A549 (cell line): ENCODE measurements around the gene FHAD1. TPM values are rescaled to one million over a fixed set of nuclear protein-coding genes. Genes with fewer than 3 reads are reported as not detected.

Experiments used
- ATAC-seq, 2 experiments: fragments of 200-7000 bp in 1 of 2; fragments of >200 bp in 1 of 2; cut with Nextera tagmentation in 1 of 2; cut with Tn5 transposase in 1 of 2; 3 replicates each; pipeline versions ENCODE4 v1.8.0 to v1.9.1; 2018 to 2020; ENCODE audit warnings: mild to moderate bottlenecking in 1 of 2, moderate library complexity in 1 of 2
- CTCF ChIA-PET: fragments of 300-600 bp; sonication (Branson Sonifier 250); formaldehyde crosslinking; extraction: SDS; loops from one replicate; lab custom pipeline; 2021; ENCODE audit warnings: antibody characterized with exemption, inconsistent platforms; lab: Yijun Ruan, JAX
- POLR2A ChIA-PET: fragments of 350-600 bp; formaldehyde crosslinking; extraction: SDS; loops from one replicate; lab custom pipeline; 2021; ENCODE audit warnings: antibody characterized with exemption, inconsistent platforms; lab: Yijun Ruan, JAX
- DNase-seq, 2 experiments: peaks; one replicate each; pipeline versions ENCODE4 v3.0.0 to v3.0.0-alpha.2; 2011 to 2016; ENCODE audit warnings: low read depth in 1 of 2, low spot score in 1 of 2
- FAIRE-seq: peaks from 2 replicates; lab custom pipeline; 2011; peaks lifted over from hg19 to GRCh38; lab: Jason Lieb, UNC
- H3K27ac ChIP-seq, 2 experiments: fragments of >200 bp; sonication (Bioruptor Twin); formaldehyde crosslinking; 3 replicates each; pipeline ENCODE4 v1.5.1; 2016 to 2017
- H3K4me1 ChIP-seq: fragments of >200 bp; sonication (Bioruptor Twin); formaldehyde crosslinking; 3 replicates; pipeline ENCODE4 v1.6.1; 2016
- H3K4me2 ChIP-seq: fragments of >200 bp; sonication (Bioruptor Twin); formaldehyde crosslinking; 3 replicates; pipeline ENCODE4 v1.6.1; 2016
- H3K4me3 ChIP-seq: fragments of >200 bp; sonication (Bioruptor Twin); formaldehyde crosslinking; 3 replicates; pipeline ENCODE4 v1.5.1; 2016
- H3K9me3 ChIP-seq: fragments of >200 bp; sonication (Bioruptor Twin); formaldehyde crosslinking; 3 replicates; pipeline ENCODE4 v1.6.1; 2016
- CBX8 ChIP-seq: fragments of 200-600 bp; sonication (generic); IDR thresholded peaks from 2 replicates; pipeline ENCODE4 v1.6.1; 2016
- CHD2 ChIP-seq: fragments of 150-350 bp; IDR thresholded peaks from 2 replicates; pipeline ENCODE4 v1.6.1; 2014; ENCODE audit warnings: low read length; ENCODE audit not compliant: partially characterized antibody
- CHD4 ChIP-seq: fragments of 200-600 bp; sonication (generic); IDR thresholded peaks from 2 replicates; pipeline ENCODE4 v1.6.1; 2016; ENCODE audit warnings: antibody characterized with exemption, mild to moderate bottlenecking, borderline replicate concordance
- EHF ChIP-seq: fragments of 250-450 bp; sonication (Bioruptor Pico); IDR thresholded peaks from 2 replicates; pipeline ENCODE4 v1.5.0; 2020; ENCODE audit warnings: mild to moderate bottlenecking
- ELK1 ChIP-seq: fragments of 150-350 bp; IDR thresholded peaks from 2 replicates; pipeline ENCODE4 v1.6.1; 2014; ENCODE audit warnings: low read depth, mild to moderate bottlenecking, low read length
- FOSB ChIP-seq: fragments of 250-450 bp; sonication (Bioruptor Pico); IDR thresholded peaks from 2 replicates; pipeline ENCODE4 v1.5.0; 2020; ENCODE audit warnings: mild to moderate bottlenecking, moderate library complexity
- GATA3 ChIP-seq: IDR thresholded peaks from 2 replicates; pipeline ENCODE4 v1.6.1; 2012; ENCODE audit warnings: borderline replicate concordance
- HMGXB4 ChIP-seq: fragments of 250-450 bp; sonication (Bioruptor Pico); IDR thresholded peaks from 2 replicates; pipeline ENCODE4 v1.5.0; 2021; ENCODE audit warnings: mild to moderate bottlenecking, moderate library complexity, borderline replicate concordance
- HOXA7 ChIP-seq: fragments of 250-450 bp; sonication (Bioruptor Pico); IDR thresholded peaks from 2 replicates; pipeline ENCODE4 v1.5.0; 2020; ENCODE audit warnings: mild to moderate bottlenecking, moderate library complexity
- HOXB13 ChIP-seq: fragments of 250-450 bp; sonication (Bioruptor Pico); IDR thresholded peaks from 2 replicates; pipeline ENCODE4 v1.5.0; 2020; ENCODE audit warnings: low read depth, mild to moderate bottlenecking, moderate library complexity
- HOXB5 ChIP-seq: fragments of 250-450 bp; sonication (Bioruptor Pico); IDR thresholded peaks from 2 replicates; pipeline ENCODE4 v1.5.0; 2020; ENCODE audit warnings: mild to moderate bottlenecking, moderate library complexity
- JUNB ChIP-seq: fragments of >200 bp; sonication (Bioruptor Twin); formaldehyde crosslinking; IDR thresholded peaks from 2 replicates; pipeline ENCODE4 v1.6.1; 2016
- KDM1A ChIP-seq: fragments of 200-600 bp; sonication (generic); IDR thresholded peaks from 2 replicates; pipeline ENCODE4 v1.6.1; 2016; ENCODE audit warnings: low read depth, mild to moderate bottlenecking
- KDM5A ChIP-seq: fragments of 200-600 bp; sonication (generic); IDR thresholded peaks from 2 replicates; pipeline ENCODE4 v1.6.1; 2016; ENCODE audit warnings: antibody characterized with exemption, mild to moderate bottlenecking
- NFE2L2 ChIP-seq: fragments of 150-350 bp; conservative IDR thresholded peaks from 2 replicates; pipeline ENCODE4 v1.6.1; 2014; ENCODE audit warnings: low read length
- PHF8 ChIP-seq: fragments of 200-600 bp; sonication (generic); IDR thresholded peaks from 2 replicates; pipeline ENCODE4 v1.6.1; 2016; ENCODE audit warnings: low read depth, mild to moderate bottlenecking, antibody characterized with exemption, moderate library complexity, borderline replicate concordance
- RAD21 ChIP-seq, 2 experiments: fragments of >200 bp in 1 of 2; sonication (Bioruptor Twin) in 1 of 2; formaldehyde crosslinking in 1 of 2; IDR thresholded peaks in 1 of 2; conservative IDR thresholded peaks in 1 of 2; 2 replicates in 1 of 2; 3 replicates in 1 of 2; pipeline ENCODE4 v1.6.1; 2012 to 2018; ENCODE audit warnings: inconsistent platforms in 1 of 2
- RCOR1 ChIP-seq: fragments of 150-350 bp; IDR thresholded peaks from 2 replicates; pipeline ENCODE4 v1.6.1; 2014; ENCODE audit warnings: antibody characterized with exemption, low read length, low read depth
- RFX5 ChIP-seq: fragments of 450-650 bp; IDR thresholded peaks from 2 replicates; pipeline ENCODE4 v1.7.1; 2014; ENCODE audit warnings: antibody characterized with exemption, mild to moderate bottlenecking, moderate library complexity
- SREBF2 ChIP-seq: fragments of 450-650 bp; IDR thresholded peaks from 2 replicates; pipeline ENCODE4 v1.6.1; 2014; ENCODE audit warnings: mild to moderate bottlenecking, moderate library complexity
- TFCP2L1 ChIP-seq: fragments of 250-450 bp; sonication (Bioruptor Pico); IDR thresholded peaks from 2 replicates; pipeline ENCODE4 v1.5.0; 2021; ENCODE audit warnings: mild to moderate bottlenecking
- TP53 ChIP-seq: fragments of 250-450 bp; sonication (Bioruptor Pico); IDR thresholded peaks from 2 replicates; pipeline ENCODE4 v1.5.0; 2021; ENCODE audit warnings: mild to moderate bottlenecking, moderate library complexity
- ZNF302 ChIP-seq: fragments of 250-450 bp; sonication (Bioruptor Pico); IDR thresholded peaks from 2 replicates; pipeline ENCODE4 v1.9.0; 2021; ENCODE audit warnings: inconsistent platforms, mild to moderate bottlenecking, moderate library complexity
- WGBS: methylation state at CpG from one replicate; pipeline ENCODE4 v1.1.6; 2017; ENCODE audit errors: missing lambda C conversion rate; 5-methylcytosine and 5-hydroxymethylcytosine counted together
- polyA plus RNA-seq, 4 experiments: library from polyadenylated mRNA; depleted of rRNA in 3 of 4; stranded (reverse); fragments of >200 nt; fragmentation: RNase III in 1 of 4; extraction: RNeasy Plus Mini Kit Qiagen cat#74134 plus additional on column Dnase treatment in 1 of 4; gene quantifications; 2 replicates in 3 of 4; 3 replicates in 1 of 4; pipeline ENCODE4 v1.2.3, GENCODE V29; 2011 to 2017

The FHAD1 gene
- polyA plus RNA-seq, 2 of the 4 experiments (the other 2 are of a cell fraction) = 0.31 to 0.32 TPM

- ChIA-PET CTCF (no interaction called here), POLR2A (no interaction called here)
- H3K9me3 ChIP-seq = no peaks in the 10 kb centered on the region
- TF ChIP-seq SREBF2 (no peak), HOXB5 (CRISPR knock-in tag) (no peak), TFCP2L1 (CRISPR knock-in tag) (no peak), RAD21 (conservative IDR thresholded peaks at IDR 0.05 in 1 of 2, IDR thresholded peaks at IDR 0.05 in 1 of 2) (peak in 1 of 2 experiments; percentile 33; a peak in 2 of 5 replicates)
- 85% methylated on average over 5 of the region's 5 CpGs for WGBS
- H3K27ac ChIP-seq = peak overlapping the region in 1 of 2 experiments; percentile 61; a peak in 3 of 6 replicates
- H3K4me1 ChIP-seq = peaks cover 20% of the 10 kb centered on the region
- no peak for FAIRE-seq
- peak in 1 of 2 experiments; percentile 65; a peak in 3 of 6 replicates for ATAC-seq
- DNase-seq = peak in 1 of 2 experiments; percentile 35
- H3K4me2 ChIP-seq = no peak overlapping the region
- no peak overlapping the region for H3K4me3 ChIP-seq
Measured at GRCh38 chr1:15364740-15365139, 117.7 kb downstream of the FHAD1 start.

GRCh38 chr1:15368888-15369287 is 121.9 kb downstream of the FHAD1 start:
- no peak overlapping the region for H3K4me3 ChIP-seq
- POLR2A ChIA-PET = no interaction called here
- DNase-seq = no peak
- TF ChIP-seq FOSB (CRISPR knock-in tag) (no peak), RAD21 (conservative IDR thresholded peaks at IDR 0.05 in 1 of 2, IDR thresholded peaks at IDR 0.05 in 1 of 2) (no peak), KDM5A (no peak)
- TF ChIP-seq, all 56 proteins: peak for 0
- FAIRE-seq (no peak), ATAC-seq (no peak)
- H3K4me1 ChIP-seq = peaks cover 20% of the 10 kb centered on the region
- CTCF ChIA-PET = interaction anchor here (2.0 kb wide), 1 partner anchor 45 kb away, joined by 6 read pairs; no protein-coding TSS in a partner anchor
- H3K27ac ChIP-seq = peak overlapping the region in 1 of 2 experiments; percentile 32; a peak in 2 of 6 replicates
- no peaks in the 10 kb centered on the region for H3K9me3 ChIP-seq
- 90% methylated on average over 1 of the region's 1 CpG for WGBS
- H3K4me2 ChIP-seq = no peak overlapping the region

- 96% methylated on average over 4 of the region's 4 CpGs for WGBS
- CTCF ChIA-PET = interaction anchor here (1.2 kb wide), 1 partner anchor 9 kb away, joined by 3 read pairs; no protein-coding TSS in a partner anchor
- TF ChIP-seq RFX5 (no peak), HOXA7 (CRISPR knock-in tag) (no peak), TP53 (no peak), RCOR1 (no peak), CHD4 (no peak), ZNF302 (CRISPR knock-in tag) (no peak), ELK1 (no peak), SREBF2 (no peak), KDM1A (no peak)
- TF ChIP-seq, all 56 proteins: peak for 0
- no peak for ATAC-seq
- Histone ChIP-seq H3K4me1 (peaks cover 18% of the 10 kb centered on the region), H3K4me2 (no peak overlapping the region), H3K4me3 (no peak overlapping the region), H3K27ac (no peak overlapping the region), H3K9me3 (no peaks in the 10 kb centered on the region)
- POLR2A ChIA-PET = no interaction called here
- no peak for FAIRE-seq
- DNase-seq = no peak
Measured at GRCh38 chr1:15370268-15370667, 123.2 kb downstream of the FHAD1 start.

- Histone ChIP-seq H3K27ac (peak overlapping the region in 1 of 2 experiments; percentile 28; a peak in 1 of 6 replicates), H3K4me1 (peaks cover 18% of the 10 kb centered on the region), H3K4me3 (no peak overlapping the region), H3K9me3 (no peaks in the 10 kb centered on the region), H3K4me2 (no peak overlapping the region)
- ChIA-PET CTCF (interaction anchor here (1.2 kb wide), 1 partner anchor 10 kb away, joined by 3 read pairs; no protein-coding TSS in a partner anchor), POLR2A (no interaction called here)
- no peak for FAIRE-seq
- DNase-seq = no peak
- no peak for TF ChIP-seq PHF8
- TF ChIP-seq JUNB = no peak
- TF ChIP-seq TFCP2L1 (CRISPR knock-in tag) = no peak
- TF ChIP-seq NFE2L2 = no peak
- no peak for TF ChIP-seq EHF (CRISPR knock-in tag)
- no peak for TF ChIP-seq HOXB13 (CRISPR knock-in tag)
- no peak for TF ChIP-seq HMGXB4 (CRISPR knock-in tag)
- no peak for TF ChIP-seq CBX8
- no peak for TF ChIP-seq CHD2
- no peak for TF ChIP-seq GATA3
- TF ChIP-seq RAD21 (conservative IDR thresholded peaks at IDR 0.05 in 1 of 2, IDR thresholded peaks at IDR 0.05 in 1 of 2) = no peak
- no peak for ATAC-seq
- 76% methylated on average over 13 of the region's 16 CpGs for WGBS
Measured at GRCh38 chr1:15370781-15371520, 123.9 kb downstream of the FHAD1 start.
